ENCODE results near the gene TFCP2L1. TPM values are rescaled to one million over a fixed set of nuclear protein-coding genes. Genes with fewer than 3 reads are reported as not detected.

TFCP2L1 gene
- total RNA-seq, 1 experiment from 2014 or later = 4.3 TPM

DNA sequence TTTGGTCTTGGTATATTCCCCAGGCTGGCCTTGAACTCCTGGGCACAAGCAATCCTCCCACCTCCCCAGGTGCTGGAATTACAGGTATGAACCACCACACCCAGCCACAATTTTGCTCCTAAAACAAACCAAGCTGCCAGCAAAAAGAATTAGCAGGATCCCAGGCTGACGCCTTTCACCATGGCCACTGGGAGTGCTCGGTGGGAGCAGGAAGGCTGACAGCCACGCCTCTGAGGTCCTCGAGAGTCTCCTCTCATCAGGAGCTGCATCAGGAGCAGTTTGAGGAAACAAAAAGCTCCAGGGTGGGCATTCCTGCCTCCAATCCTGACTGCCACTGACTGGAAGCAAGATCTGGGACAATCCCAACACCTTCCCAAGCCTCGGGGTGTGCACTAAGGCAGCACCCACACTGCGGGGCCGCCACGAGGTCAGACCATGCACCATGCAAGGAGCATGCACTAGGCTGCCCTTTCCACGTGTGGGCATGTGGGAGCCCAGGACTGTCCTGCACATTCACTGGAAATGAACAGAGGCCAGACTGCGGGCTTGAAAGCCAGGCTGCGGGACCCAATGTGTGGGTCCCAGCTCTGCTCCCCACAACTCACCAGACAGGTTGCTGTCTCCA, 51.4 kb downstream of the TFCP2L1 start:
- Mint-ChIP-seq H3K27me3 (ENCODE audit: low read depth) (no peaks in the 10 kb centered on the region), H3K4me3 (no peak overlapping the region), H3K4me1 (no peaks in the 10 kb centered on the region), H3K36me3 (no peaks in the 10 kb centered on the region), H3K9me3 (no peaks in the 10 kb centered on the region), H3K27ac (no peak overlapping the region)
- DNase-seq (ENCODE audit: low spot score) = no peak
- TF ChIP-seq ZNF317 (CRISPR knock-in tag; IDR thresholded peaks at IDR 0.05; ENCODE audit: borderline replicate concordance, low read depth) (no peak), ZNF232 (CRISPR knock-in tag; IDR thresholded peaks at IDR 0.05) (no peak), RORB (CRISPR knock-in tag; IDR thresholded peaks at IDR 0.05) (no peak), GTF2I (CRISPR knock-in tag; conservative IDR thresholded peaks at IDR 0.05) (no peak), CREB1 (CRISPR knock-in tag; IDR thresholded peaks at IDR 0.05) (no peak), FOXJ3 (CRISPR knock-in tag; IDR thresholded peaks at IDR 0.05; ENCODE audit: borderline replicate concordance) (no peak), JUN (CRISPR knock-in tag; IDR thresholded peaks at IDR 0.05) (no peak), ZNF396 (CRISPR knock-in tag; IDR thresholded peaks at IDR 0.05; ENCODE audit: borderline replicate concordance) (no peak), MYBL2 (CRISPR knock-in tag; IDR thresholded peaks at IDR 0.05) (no peak)
- TF ChIP-seq, protein P1, sequence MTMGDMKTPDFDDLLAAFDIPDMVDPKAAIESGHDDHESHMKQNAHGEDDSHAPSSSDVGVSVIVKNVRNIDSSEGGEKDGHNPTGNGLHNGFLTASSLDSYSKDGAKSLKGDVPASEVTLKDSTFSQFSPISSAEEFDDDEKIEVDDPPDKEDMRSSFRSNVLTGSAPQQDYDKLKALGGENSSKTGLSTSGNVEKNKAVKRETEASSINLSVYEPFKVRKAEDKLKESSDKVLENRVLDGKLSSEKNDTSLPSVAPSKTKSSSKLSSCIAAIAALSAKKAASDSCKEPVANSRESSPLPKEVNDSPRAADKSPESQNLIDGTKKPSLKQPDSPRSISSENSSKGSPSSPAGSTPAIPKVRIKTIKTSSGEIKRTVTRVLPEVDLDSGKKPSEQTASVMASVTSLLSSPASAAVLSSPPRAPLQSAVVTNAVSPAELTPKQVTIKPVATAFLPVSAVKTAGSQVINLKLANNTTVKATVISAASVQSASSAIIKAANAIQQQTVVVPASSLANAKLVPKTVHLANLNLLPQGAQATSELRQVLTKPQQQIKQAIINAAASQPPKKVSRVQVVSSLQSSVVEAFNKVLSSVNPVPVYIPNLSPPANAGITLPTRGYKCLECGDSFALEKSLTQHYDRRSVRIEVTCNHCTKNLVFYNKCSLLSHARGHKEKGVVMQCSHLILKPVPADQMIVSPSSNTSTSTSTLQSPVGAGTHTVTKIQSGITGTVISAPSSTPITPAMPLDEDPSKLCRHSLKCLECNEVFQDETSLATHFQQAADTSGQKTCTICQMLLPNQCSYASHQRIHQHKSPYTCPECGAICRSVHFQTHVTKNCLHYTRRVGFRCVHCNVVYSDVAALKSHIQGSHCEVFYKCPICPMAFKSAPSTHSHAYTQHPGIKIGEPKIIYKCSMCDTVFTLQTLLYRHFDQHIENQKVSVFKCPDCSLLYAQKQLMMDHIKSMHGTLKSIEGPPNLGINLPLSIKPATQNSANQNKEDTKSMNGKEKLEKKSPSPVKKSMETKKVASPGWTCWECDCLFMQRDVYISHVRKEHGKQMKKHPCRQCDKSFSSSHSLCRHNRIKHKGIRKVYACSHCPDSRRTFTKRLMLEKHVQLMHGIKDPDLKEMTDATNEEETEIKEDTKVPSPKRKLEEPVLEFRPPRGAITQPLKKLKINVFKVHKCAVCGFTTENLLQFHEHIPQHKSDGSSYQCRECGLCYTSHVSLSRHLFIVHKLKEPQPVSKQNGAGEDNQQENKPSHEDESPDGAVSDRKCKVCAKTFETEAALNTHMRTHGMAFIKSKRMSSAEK (CRISPR knock-in tag; IDR thresholded peaks at IDR 0.05; ENCODE audit: borderline replicate concordance) = no peak
- TF ChIP-seq, protein P2, sequence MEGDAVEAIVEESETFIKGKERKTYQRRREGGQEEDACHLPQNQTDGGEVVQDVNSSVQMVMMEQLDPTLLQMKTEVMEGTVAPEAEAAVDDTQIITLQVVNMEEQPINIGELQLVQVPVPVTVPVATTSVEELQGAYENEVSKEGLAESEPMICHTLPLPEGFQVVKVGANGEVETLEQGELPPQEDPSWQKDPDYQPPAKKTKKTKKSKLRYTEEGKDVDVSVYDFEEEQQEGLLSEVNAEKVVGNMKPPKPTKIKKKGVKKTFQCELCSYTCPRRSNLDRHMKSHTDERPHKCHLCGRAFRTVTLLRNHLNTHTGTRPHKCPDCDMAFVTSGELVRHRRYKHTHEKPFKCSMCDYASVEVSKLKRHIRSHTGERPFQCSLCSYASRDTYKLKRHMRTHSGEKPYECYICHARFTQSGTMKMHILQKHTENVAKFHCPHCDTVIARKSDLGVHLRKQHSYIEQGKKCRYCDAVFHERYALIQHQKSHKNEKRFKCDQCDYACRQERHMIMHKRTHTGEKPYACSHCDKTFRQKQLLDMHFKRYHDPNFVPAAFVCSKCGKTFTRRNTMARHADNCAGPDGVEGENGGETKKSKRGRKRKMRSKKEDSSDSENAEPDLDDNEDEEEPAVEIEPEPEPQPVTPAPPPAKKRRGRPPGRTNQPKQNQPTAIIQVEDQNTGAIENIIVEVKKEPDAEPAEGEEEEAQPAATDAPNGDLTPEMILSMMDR (IDR thresholded peaks at IDR 0.05) = no peak
- TF ChIP-seq, protein P3, sequence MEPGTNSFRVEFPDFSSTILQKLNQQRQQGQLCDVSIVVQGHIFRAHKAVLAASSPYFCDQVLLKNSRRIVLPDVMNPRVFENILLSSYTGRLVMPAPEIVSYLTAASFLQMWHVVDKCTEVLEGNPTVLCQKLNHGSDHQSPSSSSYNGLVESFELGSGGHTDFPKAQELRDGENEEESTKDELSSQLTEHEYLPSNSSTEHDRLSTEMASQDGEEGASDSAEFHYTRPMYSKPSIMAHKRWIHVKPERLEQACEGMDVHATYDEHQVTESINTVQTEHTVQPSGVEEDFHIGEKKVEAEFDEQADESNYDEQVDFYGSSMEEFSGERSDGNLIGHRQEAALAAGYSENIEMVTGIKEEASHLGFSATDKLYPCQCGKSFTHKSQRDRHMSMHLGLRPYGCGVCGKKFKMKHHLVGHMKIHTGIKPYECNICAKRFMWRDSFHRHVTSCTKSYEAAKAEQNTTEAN (CRISPR knock-in tag; IDR thresholded peaks at IDR 0.05) = no peak
- TF ChIP-seq, protein P4, sequence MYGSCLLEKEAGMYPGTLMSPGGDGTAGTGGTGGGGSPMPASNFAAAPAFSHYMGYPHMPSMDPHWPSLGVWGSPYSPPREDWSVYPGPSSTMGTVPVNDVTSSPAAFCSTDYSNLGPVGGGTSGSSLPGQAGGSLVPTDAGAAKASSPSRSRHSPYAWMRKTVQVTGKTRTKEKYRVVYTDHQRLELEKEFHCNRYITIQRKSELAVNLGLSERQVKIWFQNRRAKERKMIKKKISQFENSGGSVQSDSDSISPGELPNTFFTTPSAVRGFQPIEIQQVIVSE (CRISPR knock-in tag; IDR thresholded peaks at IDR 0.05; ENCODE audit: borderline replicate concordance) = no peak
- TF ChIP-seq, protein P5, sequence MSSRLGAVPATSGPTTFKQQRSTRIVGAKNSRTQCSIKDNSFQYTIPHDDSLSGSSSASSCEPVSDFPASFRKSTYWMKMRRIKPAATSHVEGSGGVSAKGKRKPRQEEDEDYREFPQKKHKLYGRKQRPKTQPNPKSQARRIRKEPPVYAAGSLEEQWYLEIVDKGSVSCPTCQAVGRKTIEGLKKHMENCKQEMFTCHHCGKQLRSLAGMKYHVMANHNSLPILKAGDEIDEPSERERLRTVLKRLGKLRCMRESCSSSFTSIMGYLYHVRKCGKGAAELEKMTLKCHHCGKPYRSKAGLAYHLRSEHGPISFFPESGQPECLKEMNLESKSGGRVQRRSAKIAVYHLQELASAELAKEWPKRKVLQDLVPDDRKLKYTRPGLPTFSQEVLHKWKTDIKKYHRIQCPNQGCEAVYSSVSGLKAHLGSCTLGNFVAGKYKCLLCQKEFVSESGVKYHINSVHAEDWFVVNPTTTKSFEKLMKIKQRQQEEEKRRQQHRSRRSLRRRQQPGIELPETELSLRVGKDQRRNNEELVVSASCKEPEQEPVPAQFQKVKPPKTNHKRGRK (CRISPR knock-in tag; IDR thresholded peaks at IDR 0.05; ENCODE audit: borderline replicate concordance) = no peak
- TF ChIP-seq, protein P6, sequence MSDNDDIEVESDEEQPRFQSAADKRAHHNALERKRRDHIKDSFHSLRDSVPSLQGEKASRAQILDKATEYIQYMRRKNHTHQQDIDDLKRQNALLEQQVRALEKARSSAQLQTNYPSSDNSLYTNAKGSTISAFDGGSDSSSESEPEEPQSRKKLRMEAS (CRISPR knock-in tag; IDR thresholded peaks at IDR 0.05) = no peak
- TF ChIP-seq, protein P7, sequence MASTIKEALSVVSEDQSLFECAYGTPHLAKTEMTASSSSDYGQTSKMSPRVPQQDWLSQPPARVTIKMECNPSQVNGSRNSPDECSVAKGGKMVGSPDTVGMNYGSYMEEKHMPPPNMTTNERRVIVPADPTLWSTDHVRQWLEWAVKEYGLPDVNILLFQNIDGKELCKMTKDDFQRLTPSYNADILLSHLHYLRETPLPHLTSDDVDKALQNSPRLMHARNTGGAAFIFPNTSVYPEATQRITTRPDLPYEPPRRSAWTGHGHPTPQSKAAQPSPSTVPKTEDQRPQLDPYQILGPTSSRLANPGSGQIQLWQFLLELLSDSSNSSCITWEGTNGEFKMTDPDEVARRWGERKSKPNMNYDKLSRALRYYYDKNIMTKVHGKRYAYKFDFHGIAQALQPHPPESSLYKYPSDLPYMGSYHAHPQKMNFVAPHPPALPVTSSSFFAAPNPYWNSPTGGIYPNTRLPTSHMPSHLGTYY (CRISPR knock-in tag; IDR thresholded peaks at IDR 0.05) = no peak
- POLR2A ChIA-PET = no interaction called here
- CTCF ChIA-PET = interaction anchor here (0.8 to 1.6 kb wide), 5 partner anchors 25 to 138 kb away, joined by 3 to 4 read pairs (median 3); no protein-coding TSS in a partner anchor
- ATAC-seq = no peak
